T-cell (primary cell): ENCODE measurements around the gene RCN2. TPM values are rescaled to one million over a fixed set of nuclear protein-coding genes. Genes with fewer than 3 reads are reported as not detected.

ENCODE experiments used
- ATAC-seq, 4 experiments: fragments of 200-7000 bp in 3 of 4; fragments of 150-1000 bp in 1 of 4; cut with Tn5 transposase; replicated peaks in 1 of 4; 1 replicate in 3 of 4; 2 replicates in 1 of 4; pipeline ENCODE4 v1.10.0; 2021; ENCODE audit warnings: moderate library complexity in 3 of 4, mild to moderate bottlenecking in 2 of 4, moderate number of reproducible peaks in 1 of 4
- CTCF ChIA-PET, 2 donors: fragments of 300-600 bp; sonication (Branson Sonifier 250); formaldehyde crosslinking; loops; one replicate each; lab custom pipeline; 2022; ENCODE audit warnings: antibody characterized with exemption in 2 of 2; lab: Charles Lee
- POLR2A ChIA-PET, 2 donors: fragments of 300-600 bp; sonication (Branson Sonifier 250); formaldehyde crosslinking; loops; one replicate each; lab custom pipeline; 2022; ENCODE audit warnings: antibody characterized with exemption in 2 of 2; lab: Charles Lee
- DNase-seq, 35 experiments: peaks; one replicate each; pipeline versions ENCODE4 v3.0.0 to v3.0.0-alpha.2; 2013 to 2023
- H3K27ac ChIP-seq: one replicate; pipeline ENCODE4 v1.5.1; 2013; ENCODE audit warnings: low read length
- H3K27me3 ChIP-seq, 2 experiments: replicated peaks in 1 of 2; 1 replicate in 1 of 2; 2 replicates in 1 of 2; pipeline versions ENCODE4 v1.6.1 to v1.7.0; 2013; ENCODE audit warnings: low read length in 1 of 2, mixed read lengths in 1 of 2; ENCODE audit not compliant: control insufficient read depth in 2 of 2, insufficient read depth in 2 of 2; ENCODE audit errors: extremely low read depth in 1 of 2
- H3K36me3 ChIP-seq, 2 donors: 1 replicate in 1 of 2; 2 replicates in 1 of 2; pipeline versions ENCODE4 v1.6.1 to v1.7.0; 2013; ENCODE audit warnings: low read length in 1 of 2; ENCODE audit not compliant: control insufficient read depth in 2 of 2, insufficient read depth in 1 of 2; ENCODE audit errors: extremely low read depth in 1 of 2
- H3K4me1 ChIP-seq, 2 experiments: 1 replicate in 1 of 2; 2 replicates in 1 of 2; pipeline versions ENCODE4 v1.6.1 to v1.7.0; 2013; ENCODE audit warnings: low read length in 2 of 2, mixed read lengths in 1 of 2; ENCODE audit not compliant: insufficient read depth in 2 of 2, control insufficient read depth in 1 of 2; ENCODE audit errors: extremely low read depth in 1 of 2
- H3K4me3 ChIP-seq, 2 donors: 1 replicate in 1 of 2; 2 replicates in 1 of 2; pipeline versions ENCODE4 v1.5.1 to v1.7.0; 2013; ENCODE audit warnings: mild to moderate bottlenecking in 2 of 2, low read length in 1 of 2, moderate library complexity in 1 of 2; ENCODE audit not compliant: control insufficient read depth in 1 of 2; ENCODE audit errors: extremely low read depth in 1 of 2
- H3K9me3 ChIP-seq: 2 replicates; pipeline ENCODE4 v1.7.0; 2013
- H3K27ac Mint-ChIP-seq, 2 donors: one replicate each; pipeline ENCODE4 v1.8.0; 2020 to 2021; ENCODE audit warnings: mild to moderate bottlenecking in 2 of 2, mixed read lengths in 2 of 2
- H3K27me3 Mint-ChIP-seq, 2 donors: one replicate each; pipeline ENCODE4 v1.8.0; 2021 to 2022; ENCODE audit warnings: mixed read lengths in 2 of 2
- H3K36me3 Mint-ChIP-seq: one replicate; pipeline ENCODE4 v1.8.0; 2021; ENCODE audit warnings: mixed read lengths
- H3K4me1 Mint-ChIP-seq, 3 donors: one replicate each; pipeline ENCODE4 v1.8.0; 2020 to 2022; ENCODE audit warnings: mixed read lengths in 3 of 3, mild to moderate bottlenecking in 1 of 3
- H3K4me3 Mint-ChIP-seq, 3 donors: one replicate each; pipeline ENCODE4 v1.8.0; 2020 to 2022; ENCODE audit warnings: mild to moderate bottlenecking in 3 of 3, mixed read lengths in 3 of 3, moderate library complexity in 3 of 3
- H3K9me3 Mint-ChIP-seq, 3 donors: one replicate each; pipeline ENCODE4 v1.8.0; 2020 to 2022; ENCODE audit warnings: mixed read lengths in 3 of 3
- WGBS: methylation state at CpG from one replicate; pipeline ENCODE4 v1.1.5; 2013; ENCODE audit warnings: missing lambda C conversion rate; ENCODE audit not compliant: insufficient coverage; 5-methylcytosine and 5-hydroxymethylcytosine counted together
- total RNA-seq, 35 experiments: library from RNA in 6 of 35; stranded (reverse) in 6 of 35; fragments of 120-200 nt in 1 of 35; gene quantifications; one replicate each; pipeline versions ENCODE4 v1.2.1 to v1.2.4 and lab custom pipeline; 2013 to 2026

RCN2 gene
- total RNA-seq, 5 donors from 2014 or later (not counting 1 experiment from before 2014, with no cell fraction given), result 20.5 to 26.7 (median 23.7) TPM

- Mint-ChIP-seq H3K27ac (peak overlapping the region; percentile 98 to 99), H3K36me3 (peaks cover 14% of the 10 kb centered on the region), H3K27me3 (no peaks in the 10 kb centered on the region), H3K9me3 (no peaks in the 10 kb centered on the region), H3K4me3 (peak overlapping the region; percentile 56 to 96 (median 91)), H3K4me1 (peaks cover 74 to 90% (median 86%) of the 10 kb centered on the region in 3 donors)
- Histone ChIP-seq H3K4me1 (peaks cover 56 to 96% of the 10 kb centered on the region in 2 experiments), H3K27ac (peak overlapping the region; percentile 88), H3K4me3 (peak overlapping the region in 1 of 2 donors; percentile 4), H3K9me3 (no peaks in the 10 kb centered on the region), H3K36me3 (peaks cover 2 to 25% of the 10 kb centered on the region in 2 donors), H3K27me3 (no peaks in the 10 kb centered on the region)
- ChIA-PET CTCF (interaction anchor here in 1 of 2 donors (0.6 to 2.2 kb wide), 5 partner anchors 8 to 927 kb away, joined by 3 to 8 read pairs (median 3); no protein-coding TSS in a partner anchor), POLR2A (interaction anchor here (0.6 kb wide), 3 partner anchors 51 to 97 kb away, joined by 3 read pairs; no protein-coding TSS in a partner anchor)
- DNase-seq (peak in 2 of 35 experiments; percentile 36 to 39), ATAC-seq (no peak)
- 16% methylated on average over 5 of the region's 8 CpGs for WGBS
Measured at GRCh38 chr15:76998663-76999285, 67.2 kb downstream of the RCN2 start.

GRCh38 chr15:76999996-77000395 is 68.4 kb downstream of the RCN2 start:
- peaks cover 74 to 90% (median 87%) of the 10 kb centered on the region in 3 donors for H3K4me1 Mint-ChIP-seq
- Histone ChIP-seq H3K9me3 (no peaks in the 10 kb centered on the region), H3K4me1 (peaks cover 50 to 96% of the 10 kb centered on the region in 2 experiments), H3K27ac (peak overlapping the region; percentile 88), H3K36me3 (peaks cover 2 to 31% of the 10 kb centered on the region in 2 donors), H3K4me3 (no peak overlapping the region), H3K27me3 (no peaks in the 10 kb centered on the region)
- ATAC-seq (no peak), DNase-seq (no peak)
- H3K27ac Mint-ChIP-seq, result peak overlapping the region; percentile 71
- POLR2A ChIA-PET, result no interaction called here
- CTCF ChIA-PET, result no interaction called here
- no CpG with 5 or more reads among the region's 2 CpGs for WGBS
- H3K27me3 Mint-ChIP-seq, result no peaks in the 10 kb centered on the region
- peak overlapping the region in 1 of 3 donors; percentile 17 for H3K4me3 Mint-ChIP-seq
- H3K36me3 Mint-ChIP-seq, result peaks cover 20% of the 10 kb centered on the region
- peaks cover 0 to 4% (median 0%) of the 10 kb centered on the region in 3 donors for H3K9me3 Mint-ChIP-seq

- Histone ChIP-seq H3K36me3 (peaks cover 2 to 31% of the 10 kb centered on the region in 2 donors), H3K27me3 (no peaks in the 10 kb centered on the region), H3K27ac (peak overlapping the region; percentile 67), H3K4me1 (peaks cover 48 to 90% of the 10 kb centered on the region in 2 experiments), H3K4me3 (no peak overlapping the region), H3K9me3 (no peaks in the 10 kb centered on the region)
- Mint-ChIP-seq H3K36me3 (peaks cover 20% of the 10 kb centered on the region), H3K27me3 (no peaks in the 10 kb centered on the region), H3K9me3 (peaks cover 0 to 4% (median 0%) of the 10 kb centered on the region in 3 donors), H3K4me1 (peaks cover 86 to 96% (median 89%) of the 10 kb centered on the region in 3 donors), H3K4me3 (peak overlapping the region in 2 of 3 donors; percentile 10 to 82), H3K27ac (peak overlapping the region; percentile 88 to 89)
- no peak for DNase-seq
- WGBS, result 53% methylated on average over 3 of the region's 4 CpGs
- CTCF ChIA-PET, result no interaction called here
- ATAC-seq, result no peak
- POLR2A ChIA-PET, result no interaction called here
Measured at GRCh38 chr15:77001351-77001750, 69.8 kb downstream of the RCN2 start.

GRCh38 chr15:77001966-77002365 is 70.4 kb downstream of the RCN2 start:
- H3K27me3 ChIP-seq, result no peaks in the 10 kb centered on the region

GRCh38 chr15:77002436-77002835 is 70.9 kb downstream of the RCN2 start:
- 23% methylated on average over 4 of the region's 7 CpGs for WGBS
- H3K36me3 Mint-ChIP-seq, result peaks cover 20% of the 10 kb centered on the region
- peaks cover 0 to 4% (median 0%) of the 10 kb centered on the region in 3 donors for H3K9me3 Mint-ChIP-seq
- Histone ChIP-seq H3K4me1 (peaks cover 42 to 87% of the 10 kb centered on the region in 2 experiments), H3K27me3 (no peaks in the 10 kb centered on the region), H3K9me3 (no peaks in the 10 kb centered on the region), H3K36me3 (peaks cover 2 to 39% of the 10 kb centered on the region in 2 donors), H3K27ac (peak overlapping the region; percentile 67), H3K4me3 (peak overlapping the region; percentile 16 to 27)
- H3K27ac Mint-ChIP-seq, result peak overlapping the region; percentile 93 to 98
- H3K4me1 Mint-ChIP-seq, result peaks cover 84 to 96% (median 90%) of the 10 kb centered on the region in 3 donors
- CTCF ChIA-PET, result interaction anchor here in 1 of 2 donors (1.0 kb wide), 1 partner anchor 10 kb away, joined by 3 read pairs; no protein-coding TSS in a partner anchor
- POLR2A ChIA-PET, result no interaction called here
- ATAC-seq, result no peak
- H3K27me3 Mint-ChIP-seq, result no peaks in the 10 kb centered on the region
- no peak for DNase-seq
- peak overlapping the region; percentile 63 to 82 (median 66) for H3K4me3 Mint-ChIP-seq

More at GRCh38 chr15:77001966-77002365, 70.4 kb downstream of the RCN2 start:
- Mint-ChIP-seq H3K27ac (peak overlapping the region; percentile 93 to 98), H3K9me3 (peaks cover 0 to 4% (median 0%) of the 10 kb centered on the region in 3 donors), H3K27me3 (no peaks in the 10 kb centered on the region), H3K4me3 (peak overlapping the region in 2 of 3 donors; percentile 13 to 82), H3K4me1 (peaks cover 89 to 97% (median 91%) of the 10 kb centered on the region in 3 donors), H3K36me3 (peaks cover 20% of the 10 kb centered on the region)
- no peak for DNase-seq
- POLR2A ChIA-PET, result no interaction called here
- peaks cover 2 to 36% of the 10 kb centered on the region in 2 donors for H3K36me3 ChIP-seq
- CTCF ChIA-PET, result no interaction called here
- WGBS, result 31% methylated on average over 2 of the region's 4 CpGs
- peaks cover 46 to 87% of the 10 kb centered on the region in 2 experiments for H3K4me1 ChIP-seq
- no peaks in the 10 kb centered on the region for H3K9me3 ChIP-seq
- no peak for ATAC-seq
- no peak overlapping the region for H3K4me3 ChIP-seq
- H3K27ac ChIP-seq, result peak overlapping the region; percentile 67
